Psoas muscle (tissue), 8 donors: ENCODE data around the gene LPGAT1. TPM values are rescaled to one million over a fixed set of nuclear protein-coding genes. Genes with fewer than 3 reads are reported as not detected.

Experiments used
- ATAC-seq, 4 donors: fragments of 200-7000 bp; cut with Tn5 transposase; one replicate each; pipeline ENCODE4 v1.9.1; 2020; ENCODE audit warnings: moderate library complexity in 3 of 4, mild to moderate bottlenecking in 2 of 4
- DNase-seq, 2 donors: peaks; one replicate each; pipeline ENCODE4 v3.0.0-alpha.2; 2020
- H3K27ac ChIP-seq: fragments of 200-600 bp; one replicate; pipeline ENCODE4 v1.8.0; 2022
- H3K27me3 ChIP-seq, 3 donors: fragments of 200-600 bp in 1 of 3; one replicate each; pipeline versions ENCODE4 v1.6.1 to v1.8.0; 2013 to 2022; ENCODE audit warnings: low read length in 2 of 3, mild to moderate bottlenecking in 2 of 3, moderate library complexity in 1 of 3; ENCODE audit not compliant: insufficient read depth in 3 of 3
- H3K36me3 ChIP-seq, 2 donors: fragments of 200-600 bp in 1 of 2; one replicate each; pipeline versions ENCODE4 v1.6.1 to v1.8.0; 2013 to 2022; ENCODE audit warnings: low read depth in 1 of 2, mild to moderate bottlenecking in 1 of 2, moderate library complexity in 1 of 2; ENCODE audit not compliant: insufficient read depth in 1 of 2
- H3K4me1 ChIP-seq: fragments of 200-600 bp; one replicate; pipeline ENCODE4 v1.8.0; 2022
- H3K4me3 ChIP-seq: fragments of 200-600 bp; one replicate; pipeline ENCODE4 v1.8.0; 2022; ENCODE audit warnings: mild to moderate bottlenecking
- H3K9me3 ChIP-seq: fragments of 200-600 bp; one replicate; pipeline ENCODE4 v1.8.0; 2022
- WGBS, 3 donors: extraction: QIAGEN DNeasy Blood & Tissue Kit; methylation state at CpG; one replicate each; pipeline versions ENCODE4 v1.1.6 to v1.1.7; 2013; 5-methylcytosine and 5-hydroxymethylcytosine counted together
- intact Hi-C, 2 donors: fragments of 100-400 bp; cut with DNase I; formaldehyde crosslinking; loops; one replicate each; pipeline versions ENCODE4 v1.11.0 to v1.14.2; 2022
- polyA plus RNA-seq, 3 donors: library from polyadenylated mRNA; stranded (reverse); fragments of 200-250 nt; gene quantifications; one replicate each; pipeline ENCODE4 v1.2.3, GENCODE V29; 2013
- total RNA-seq, 4 donors: library from RNA; stranded (reverse); fragmentation: NEBNext Ultra II Directional in 2 of 4; extraction: Animal tissue kit (Norgen Biotek cat#: 25700) in 2 of 4; gene quantifications; one replicate each; pipeline versions ENCODE4 v1.2.1 to v1.2.4, GENCODE V29; 2021 to 2023
- TF ChIP-seq, protein P1 (sequence below): fragments of 200-600 bp; IDR thresholded peaks from one replicate; pipeline ENCODE4 v1.8.0; 2022; ENCODE audit warnings: antibody characterized with exemption
- donor health status: healthy with polysubstance abuse.
- donor health status: DM: no; HTN: no; CAD: no; lungs with moderate emphysema.
- donor health status: Bipolar disorder and iron deficiency.
- donor health status: healthy.
- donor health status: DM: yes; HTN: yes; CAD: no.
- donor health status: DM: no; HTN: no; CAD: no.
- donor health status: DM: no; HTN: no; CAD: no.
- donor health status: DM: yes; HTN: yes; CAD: no.

Gene LPGAT1
- total and polyA plus RNA-seq, 7 donors, result 6.2 to 26.2 (median 19.3) TPM

DNA sequence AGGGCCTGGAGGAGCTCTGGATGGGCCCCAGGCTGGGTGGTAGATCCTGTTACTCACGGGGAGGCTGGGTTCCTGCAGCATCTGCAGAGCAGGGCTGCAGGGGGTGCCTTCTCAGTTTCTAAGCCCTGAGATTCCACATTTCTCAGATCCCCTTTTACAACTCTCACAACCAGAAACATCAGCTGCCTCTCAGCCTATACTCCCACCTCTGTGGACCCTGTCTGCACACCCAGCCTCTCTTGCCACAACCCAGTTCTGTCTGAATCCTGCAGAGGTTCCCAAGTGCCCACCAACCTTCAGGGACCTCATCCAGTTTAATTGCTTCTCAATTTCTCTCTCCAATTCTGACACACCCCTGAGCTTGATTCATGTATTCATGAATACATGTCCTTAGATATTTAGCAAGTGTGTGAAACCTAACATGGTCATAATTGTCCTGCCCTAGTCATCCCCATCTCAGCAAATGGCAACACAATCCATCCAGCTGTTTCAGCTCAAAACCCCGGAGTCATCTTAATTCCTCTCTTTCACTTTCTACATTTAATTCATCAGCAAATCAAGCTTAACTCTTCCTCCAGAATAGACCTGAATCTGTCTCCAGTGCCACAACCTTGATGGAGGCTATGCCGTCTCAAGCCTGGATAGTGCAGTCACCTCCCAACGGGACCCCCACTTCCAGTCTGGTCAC, 98.1 kb downstream of the LPGAT1 start:
- no peak for ATAC-seq
- intact Hi-C loops, result no loop called here
- Histone ChIP-seq H3K27me3 (no peaks in the 10 kb centered on the region), H3K9me3 (no peaks in the 10 kb centered on the region), H3K4me3 (no peak overlapping the region), H3K4me1 (no peaks in the 10 kb centered on the region), H3K36me3 (no peaks in the 10 kb centered on the region), H3K27ac (no peak overlapping the region)
- 58 to 67% (median 66%) methylated on average over 4 of the region's 4 CpGs for WGBS, 3 donors
- TF ChIP-seq, protein P1, sequence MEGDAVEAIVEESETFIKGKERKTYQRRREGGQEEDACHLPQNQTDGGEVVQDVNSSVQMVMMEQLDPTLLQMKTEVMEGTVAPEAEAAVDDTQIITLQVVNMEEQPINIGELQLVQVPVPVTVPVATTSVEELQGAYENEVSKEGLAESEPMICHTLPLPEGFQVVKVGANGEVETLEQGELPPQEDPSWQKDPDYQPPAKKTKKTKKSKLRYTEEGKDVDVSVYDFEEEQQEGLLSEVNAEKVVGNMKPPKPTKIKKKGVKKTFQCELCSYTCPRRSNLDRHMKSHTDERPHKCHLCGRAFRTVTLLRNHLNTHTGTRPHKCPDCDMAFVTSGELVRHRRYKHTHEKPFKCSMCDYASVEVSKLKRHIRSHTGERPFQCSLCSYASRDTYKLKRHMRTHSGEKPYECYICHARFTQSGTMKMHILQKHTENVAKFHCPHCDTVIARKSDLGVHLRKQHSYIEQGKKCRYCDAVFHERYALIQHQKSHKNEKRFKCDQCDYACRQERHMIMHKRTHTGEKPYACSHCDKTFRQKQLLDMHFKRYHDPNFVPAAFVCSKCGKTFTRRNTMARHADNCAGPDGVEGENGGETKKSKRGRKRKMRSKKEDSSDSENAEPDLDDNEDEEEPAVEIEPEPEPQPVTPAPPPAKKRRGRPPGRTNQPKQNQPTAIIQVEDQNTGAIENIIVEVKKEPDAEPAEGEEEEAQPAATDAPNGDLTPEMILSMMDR, result no peak
- no peak for DNase-seq

DNA sequence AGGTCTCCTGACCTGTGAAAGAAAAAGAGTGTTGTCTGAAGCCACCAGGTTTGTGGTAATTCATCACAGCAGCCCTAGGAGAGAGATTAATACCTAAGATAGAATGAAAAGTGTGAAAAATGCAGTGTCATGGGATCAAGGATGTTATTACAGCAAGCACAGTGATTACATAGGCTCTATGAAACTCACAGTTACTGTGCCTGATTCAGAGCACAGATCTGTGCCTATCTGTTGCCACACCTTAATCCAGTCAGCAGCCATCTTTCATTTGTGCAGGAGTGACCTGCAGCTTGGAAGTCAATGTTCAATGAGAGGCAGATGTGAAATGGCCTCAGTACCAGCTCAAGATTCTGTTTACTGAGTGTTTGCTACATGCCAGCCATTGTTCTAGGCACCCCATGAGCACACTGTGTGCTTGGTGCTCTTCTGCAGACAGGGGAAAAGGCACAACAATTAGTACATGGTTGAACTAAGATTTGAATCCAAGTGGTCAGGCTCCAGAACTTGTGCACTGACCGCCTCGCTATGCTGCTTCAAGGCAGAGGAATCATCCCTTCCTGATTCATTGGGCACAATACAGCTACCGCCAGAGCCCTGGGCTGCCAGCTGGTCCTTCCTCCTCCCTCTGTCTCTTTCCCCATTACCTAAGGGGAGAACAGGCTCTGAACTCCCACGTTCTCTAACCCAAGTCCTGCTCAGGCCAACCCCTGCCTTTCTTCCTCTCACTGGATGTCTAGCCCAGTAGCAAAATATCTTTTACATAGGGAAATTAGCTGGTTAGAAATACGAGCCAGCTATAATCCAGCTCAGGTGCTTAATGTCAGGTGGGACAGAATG, 98.9 kb downstream of the LPGAT1 start:
- Histone ChIP-seq H3K36me3 (no peaks in the 10 kb centered on the region), H3K4me3 (no peak overlapping the region), H3K27me3 (no peaks in the 10 kb centered on the region), H3K27ac (no peak overlapping the region), H3K9me3 (no peaks in the 10 kb centered on the region), H3K4me1 (no peaks in the 10 kb centered on the region)
- no peak for ATAC-seq
- 71 to 82% (median 74%) methylated on average over 5 of the region's 5 CpGs for WGBS, 3 donors
- intact Hi-C loops, result no loop called here
- TF ChIP-seq, protein P1, result no peak
- no peak for DNase-seq

DNA sequence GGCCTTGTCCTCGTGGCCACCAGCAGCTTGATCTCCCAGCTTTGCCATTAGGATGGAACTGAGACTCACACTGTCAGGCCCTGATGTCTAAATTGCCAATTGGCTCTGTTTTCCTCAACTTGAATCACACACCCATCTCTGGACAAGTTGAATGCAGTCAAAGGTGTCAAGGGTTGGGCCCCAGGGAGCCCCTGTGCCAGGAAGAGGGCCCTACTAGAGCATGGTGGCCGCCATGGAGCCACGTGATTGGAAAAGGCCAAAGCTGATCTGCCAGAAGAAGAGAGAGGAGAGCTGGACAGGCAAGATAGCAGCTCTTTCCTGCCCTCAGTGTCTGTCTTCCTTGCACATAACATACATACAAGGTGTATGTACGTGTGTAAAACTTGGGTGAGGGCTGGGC, 100.2 kb downstream of the LPGAT1 start:
- intact Hi-C loops, result no loop called here
- H3K9me3 ChIP-seq, result no peaks in the 10 kb centered on the region
- no peak for ATAC-seq
- H3K27me3 ChIP-seq, result no peaks in the 10 kb centered on the region
- no peak overlapping the region for H3K27ac ChIP-seq
- 89 to 92% (median 90%) methylated on average over 4 of the region's 4 CpGs for WGBS, 3 donors
- H3K4me3 ChIP-seq, result no peak overlapping the region
- TF ChIP-seq, protein P1, result no peak
- DNase-seq, result no peak
- no peaks in the 10 kb centered on the region for H3K4me1 ChIP-seq
- no peaks in the 10 kb centered on the region for H3K36me3 ChIP-seq

DNA sequence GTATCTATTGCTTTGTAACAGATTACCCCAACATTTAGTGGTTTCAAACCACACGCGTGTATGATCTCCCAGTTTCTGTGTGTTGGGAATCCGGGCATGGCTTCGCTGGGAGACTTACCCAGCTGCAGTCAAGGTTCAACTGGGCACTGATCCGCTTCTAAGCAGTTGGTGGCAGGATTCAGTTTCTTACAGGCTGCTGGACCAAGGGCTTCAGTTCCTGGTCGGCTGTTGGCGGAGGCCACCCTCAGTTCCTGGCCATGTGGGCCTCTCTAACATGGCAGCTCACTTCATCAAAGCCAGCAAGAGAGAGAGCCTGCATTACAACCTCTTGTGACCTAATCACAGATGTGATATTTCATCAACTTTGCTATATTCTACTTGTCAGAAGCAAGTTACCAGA, 101.3 kb downstream of the LPGAT1 start:
- intact Hi-C loops, result no loop called here
- H3K27me3 ChIP-seq, result no peaks in the 10 kb centered on the region
- no peak overlapping the region for H3K27ac ChIP-seq
- DNase-seq, result no peak
- whole genome bisulfite sequencing, 3 donors, result 92 to 93% (median 93%) methylated on average over 7 of the region's 7 CpGs
- TF ChIP-seq, protein P1, result no peak
- no peaks in the 10 kb centered on the region for H3K36me3 ChIP-seq
- no peaks in the 10 kb centered on the region for H3K4me1 ChIP-seq
- no peak for ATAC-seq
- no peaks in the 10 kb centered on the region for H3K9me3 ChIP-seq
- no peak overlapping the region for H3K4me3 ChIP-seq
